HepG2 (cell line): Measurements from ENCODE around the gene MYLK. TPM values are rescaled to one million over a fixed set of nuclear protein-coding genes. Genes with fewer than 3 reads are reported as not detected.

ENCODE experiments used
- AGO2 ChIP-seq: fragments of 200-400 bp; formaldehyde crosslinking; optimal IDR thresholded peaks from 2 replicates; pipeline ENCODE3; 2017; ENCODE audit warnings: mild to moderate bottlenecking, low read depth, low read length, moderate library complexity
- ISL2 ChIP-seq: sonication (generic); formaldehyde crosslinking; IDR thresholded peaks from 2 replicates; pipeline ENCODE4 v1.5.0; 2020; ENCODE audit warnings: missing genetic modification reagents
- KDM1A ChIP-seq: IDR thresholded peaks from 2 replicates; pipeline ENCODE4 v1.6.1; 2016; ENCODE audit warnings: missing compliant biosample characterization
- MIER3 ChIP-seq: IDR thresholded peaks from 2 replicates; pipeline ENCODE4 v1.6.1; 2016; ENCODE audit warnings: missing compliant biosample characterization, borderline replicate concordance
- POLR2G ChIP-seq: fragments of 200-400 bp; formaldehyde crosslinking; IDR thresholded peaks from 2 replicates; pipeline ENCODE4 v1.6.1; 2018; ENCODE audit warnings: mild to moderate bottlenecking, low read depth, low read length, moderate library complexity
- RBM22 ChIP-seq: fragments of 200-400 bp; formaldehyde crosslinking; optimal IDR thresholded peaks from 2 replicates; pipeline ENCODE3; 2017; ENCODE audit warnings: mild to moderate bottlenecking, low read length, moderate library complexity
- SMARCC2 ChIP-seq: fragments of 450-650 bp; IDR thresholded peaks from 2 replicates; pipeline ENCODE4 v1.6.1; 2017; ENCODE audit warnings: antibody characterized with exemption, mild to moderate bottlenecking
- ZBTB1 ChIP-seq: sonication (generic); formaldehyde crosslinking; IDR thresholded peaks from 2 replicates; pipeline ENCODE4 v1.4.0; 2020; ENCODE audit warnings: missing genetic modification reagents, borderline replicate concordance
- ZNF878 ChIP-seq: sonication (generic); formaldehyde crosslinking; IDR thresholded peaks from 2 replicates; pipeline ENCODE4 v1.8.1; 2023; ENCODE audit warnings: mild to moderate bottlenecking, missing genetic modification reagents, moderate library complexity
- polyA plus RNA-seq, 8 experiments: library from polyadenylated mRNA; depleted of rRNA in 3 of 8; stranded (reverse) in 7 of 8; unstranded in 1 of 8; fragments of >200 nt; fragmentation: Illumina TruSeq in 4 of 8; extraction: Trizol in 4 of 8; gene quantifications; 2 replicates each; pipeline versions ENCODE4 v1.2.1 to v1.2.3, GENCODE V29; 2011 to 2016; ENCODE audit warnings: low read depth in 4 of 8, missing spikeins in 1 of 8, mixed read lengths in 1 of 8; ENCODE audit not compliant: insufficient read depth in 1 of 8
- total RNA-seq, 5 experiments: library from RNA; depleted of rRNA; stranded (reverse); fragments of >200 nt; fragmentation: Illumina TruSeq; extraction: Trizol; gene quantifications; 2 replicates each; pipeline ENCODE4 v1.2.3, GENCODE V29; 2016; ENCODE audit warnings: low read depth in 1 of 5
- TF ChIP-seq, protein P1 (sequence below): sonication (generic); formaldehyde crosslinking; IDR thresholded peaks from 2 replicates; pipeline ENCODE4 v1.4.0; 2020; ENCODE audit warnings: missing genetic modification reagents
- TF ChIP-seq, protein P2 (sequence below): sonication (generic); formaldehyde crosslinking; conservative IDR thresholded peaks from 2 replicates; pipeline ENCODE4 v1.4.0; 2020; ENCODE audit warnings: mild to moderate bottlenecking, missing genetic modification reagents, moderate library complexity

Gene MYLK
- total and polyA plus RNA-seq, 2 of the 13 experiments (the other 11 are each of a cell fraction or from before 2014, with no cell fraction given), result 10.6 to 34.9 TPM

DNA sequence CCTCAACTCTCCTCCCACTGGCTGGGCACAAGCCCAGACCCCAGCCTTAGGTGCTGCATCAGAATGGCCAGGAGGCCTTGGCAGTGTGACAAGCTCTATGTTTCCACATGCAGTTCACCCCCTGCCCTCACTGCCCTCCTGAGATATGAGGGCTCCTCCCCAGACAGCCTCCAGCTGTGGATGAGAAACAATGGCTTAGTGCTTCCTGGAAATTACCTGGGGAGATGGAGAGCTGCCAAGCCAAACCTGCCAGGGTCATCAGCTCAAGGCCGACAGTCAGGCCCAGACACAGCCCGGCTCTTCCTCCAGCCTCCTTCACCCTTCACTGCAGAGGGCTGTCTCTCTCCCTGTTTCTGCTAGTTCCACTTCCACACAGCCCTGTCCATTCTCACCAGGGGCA, 76.3 kb downstream of the MYLK start (continued):
- TF ChIP-seq, protein P1, sequence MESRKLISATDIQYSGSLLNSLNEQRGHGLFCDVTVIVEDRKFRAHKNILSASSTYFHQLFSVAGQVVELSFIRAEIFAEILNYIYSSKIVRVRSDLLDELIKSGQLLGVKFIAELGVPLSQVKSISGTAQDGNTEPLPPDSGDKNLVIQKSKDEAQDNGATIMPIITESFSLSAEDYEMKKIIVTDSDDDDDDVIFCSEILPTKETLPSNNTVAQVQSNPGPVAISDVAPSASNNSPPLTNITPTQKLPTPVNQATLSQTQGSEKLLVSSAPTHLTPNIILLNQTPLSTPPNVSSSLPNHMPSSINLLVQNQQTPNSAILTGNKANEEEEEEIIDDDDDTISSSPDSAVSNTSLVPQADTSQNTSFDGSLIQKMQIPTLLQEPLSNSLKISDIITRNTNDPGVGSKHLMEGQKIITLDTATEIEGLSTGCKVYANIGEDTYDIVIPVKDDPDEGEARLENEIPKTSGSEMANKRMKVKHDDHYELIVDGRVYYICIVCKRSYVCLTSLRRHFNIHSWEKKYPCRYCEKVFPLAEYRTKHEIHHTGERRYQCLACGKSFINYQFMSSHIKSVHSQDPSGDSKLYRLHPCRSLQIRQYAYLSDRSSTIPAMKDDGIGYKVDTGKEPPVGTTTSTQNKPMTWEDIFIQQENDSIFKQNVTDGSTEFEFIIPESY (CRISPR knock-in tag), result no peak
- TF ChIP-seq MIER3 (CRISPR knock-in tag), result no peak; the same call in 1 of the 2 replicates
- peak; percentile 83 for TF ChIP-seq ISL2
- 0 out of 2 replicates have a peak, but pooled peaks have one; percentile 35 for TF ChIP-seq POLR2G
- TF ChIP-seq RBM22, result no peak
- no peak for TF ChIP-seq ZBTB1 (CRISPR knock-in tag)
- TF ChIP-seq, protein P2, sequence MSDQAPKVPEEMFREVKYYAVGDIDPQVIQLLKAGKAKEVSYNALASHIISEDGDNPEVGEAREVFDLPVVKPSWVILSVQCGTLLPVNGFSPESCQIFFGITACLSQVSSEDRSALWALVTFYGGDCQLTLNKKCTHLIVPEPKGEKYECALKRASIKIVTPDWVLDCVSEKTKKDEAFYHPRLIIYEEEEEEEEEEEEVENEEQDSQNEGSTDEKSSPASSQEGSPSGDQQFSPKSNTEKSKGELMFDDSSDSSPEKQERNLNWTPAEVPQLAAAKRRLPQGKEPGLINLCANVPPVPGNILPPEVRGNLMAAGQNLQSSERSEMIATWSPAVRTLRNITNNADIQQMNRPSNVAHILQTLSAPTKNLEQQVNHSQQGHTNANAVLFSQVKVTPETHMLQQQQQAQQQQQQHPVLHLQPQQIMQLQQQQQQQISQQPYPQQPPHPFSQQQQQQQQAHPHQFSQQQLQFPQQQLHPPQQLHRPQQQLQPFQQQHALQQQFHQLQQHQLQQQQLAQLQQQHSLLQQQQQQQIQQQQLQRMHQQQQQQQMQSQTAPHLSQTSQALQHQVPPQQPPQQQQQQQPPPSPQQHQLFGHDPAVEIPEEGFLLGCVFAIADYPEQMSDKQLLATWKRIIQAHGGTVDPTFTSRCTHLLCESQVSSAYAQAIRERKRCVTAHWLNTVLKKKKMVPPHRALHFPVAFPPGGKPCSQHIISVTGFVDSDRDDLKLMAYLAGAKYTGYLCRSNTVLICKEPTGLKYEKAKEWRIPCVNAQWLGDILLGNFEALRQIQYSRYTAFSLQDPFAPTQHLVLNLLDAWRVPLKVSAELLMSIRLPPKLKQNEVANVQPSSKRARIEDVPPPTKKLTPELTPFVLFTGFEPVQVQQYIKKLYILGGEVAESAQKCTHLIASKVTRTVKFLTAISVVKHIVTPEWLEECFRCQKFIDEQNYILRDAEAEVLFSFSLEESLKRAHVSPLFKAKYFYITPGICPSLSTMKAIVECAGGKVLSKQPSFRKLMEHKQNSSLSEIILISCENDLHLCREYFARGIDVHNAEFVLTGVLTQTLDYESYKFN (CRISPR knock-in tag), result peak; percentile 69
- peak; percentile 38; the same call in 1 of the 2 replicates for TF ChIP-seq KDM1A
- TF ChIP-seq AGO2, result no peak
- no peak for TF ChIP-seq SMARCC2
- no peak for TF ChIP-seq ZNF878 (CRISPR knock-in tag)
